Tibial artery (tissue), 4 donors: ENCODE measurements around the gene TRAF5.
"Not testable (repeated sequence)": the region's sequence is repeated elsewhere in the genome, so short reads cannot be mapped to it uniquely, and the experiment has no call there.

Source experiments
- DNase-seq, 2 donors: peaks; one replicate each; pipeline ENCODE4 v3.0.0-alpha.2; 2019
- H3K27ac ChIP-seq, 2 donors: fragments of 200-600 bp; sonication (generic) in 1 of 2; 1 replicate in 1 of 2; 2 replicates in 1 of 2; pipeline ENCODE4 v1.5.1; 2018 to 2019; ENCODE audit warnings: mild to moderate bottlenecking in 1 of 2
- H3K27me3 ChIP-seq, 2 donors: fragments of 200-600 bp; sonication (generic) in 1 of 2; one replicate each; pipeline versions ENCODE4 v1.5.1 to v1.6.0; 2016 to 2019
- H3K36me3 ChIP-seq, 3 donors: fragments of 200-600 bp; sonication (generic) in 2 of 3; one replicate each; pipeline ENCODE4 v1.5.1; 2016 to 2019; ENCODE audit warnings: mild to moderate bottlenecking in 2 of 3
- H3K4me1 ChIP-seq, 4 donors: fragments of 200-600 bp; sonication (generic) in 2 of 4; 1 replicate in 3 of 4; 2 replicates in 1 of 4; pipeline ENCODE4 v1.5.1; 2016 to 2019
- H3K4me3 ChIP-seq, 2 donors: fragments of 200-600 bp; sonication (generic) in 1 of 2; 1 replicate in 1 of 2; 2 replicates in 1 of 2; pipeline ENCODE4 v1.5.1; 2018 to 2019; ENCODE audit warnings: mild to moderate bottlenecking in 2 of 2
- H3K9me3 ChIP-seq, 3 donors: fragments of 200-600 bp; sonication (generic) in 1 of 3; one replicate each; pipeline ENCODE4 v1.5.1; 2016 to 2019
- intact Hi-C: fragments of 100-400 bp; cut with DNase I; formaldehyde crosslinking; loops from one replicate; pipeline ENCODE4 v1.15.0; 2023; ENCODE audit warnings: low total_unique reads
- TF ChIP-seq, protein P1 (sequence below), 2 experiments: fragments of 200-600 bp in 1 of 2; fragments of 450-650 bp in 1 of 2; IDR thresholded peaks; one replicate each; pipeline ENCODE4 v1.5.1; 2017 to 2019; ENCODE audit warnings: antibody characterized with exemption in 2 of 2, mild to moderate bottlenecking in 1 of 2, moderate library complexity in 1 of 2

Gene TRAF5

DNA sequence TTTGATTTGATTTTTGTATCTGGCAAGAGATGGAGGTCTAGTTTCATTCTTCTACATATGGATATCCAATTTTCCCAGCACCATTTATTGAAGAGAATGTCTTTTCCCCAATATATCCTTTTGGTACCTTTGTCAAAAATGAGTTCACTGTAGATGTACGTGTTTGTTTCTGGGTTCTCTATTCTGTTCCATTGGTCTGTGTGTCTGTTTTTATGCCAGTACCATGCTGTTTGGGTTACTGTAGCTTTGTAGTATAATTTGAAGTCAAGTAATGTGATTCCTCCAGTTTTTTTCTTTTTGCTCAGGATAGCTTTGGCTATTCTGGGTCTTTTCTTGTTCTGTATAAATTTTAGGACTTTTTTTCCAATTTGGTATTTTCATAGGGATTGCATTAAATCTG, 75.1 kb downstream of the TRAF5 start:
- H3K4me1 ChIP-seq, intact Hi-C loops, H3K27me3 ChIP-seq, H3K27ac ChIP-seq, H3K4me3 ChIP-seq, H3K36me3 ChIP-seq, H3K9me3 ChIP-seq, DNase-seq: not testable (repeated sequence)

DNA sequence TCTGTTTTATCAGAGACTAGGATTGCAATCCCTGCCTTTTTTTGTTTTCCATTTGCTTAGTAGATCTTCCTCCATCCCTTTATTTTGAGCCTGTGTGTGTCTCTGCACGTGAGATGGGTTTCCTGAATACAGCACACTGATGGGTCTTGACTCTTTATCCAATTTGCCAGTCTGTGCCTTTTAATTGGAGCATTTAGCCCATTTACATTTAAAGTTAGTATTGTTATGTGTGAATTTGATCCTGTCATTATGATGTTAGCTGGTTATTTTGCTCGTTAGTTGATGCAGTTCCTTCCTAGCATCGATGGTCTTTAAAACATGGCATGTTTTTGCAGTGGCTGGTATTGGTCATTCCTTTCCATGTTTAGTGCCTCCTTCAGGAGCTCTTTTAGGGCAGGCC, 79.5 kb downstream of the TRAF5 start:
- H3K4me3 ChIP-seq, DNase-seq, H3K9me3 ChIP-seq, intact Hi-C loops, H3K4me1 ChIP-seq, H3K27me3 ChIP-seq, H3K36me3 ChIP-seq, H3K27ac ChIP-seq: not testable (repeated sequence)

DNA sequence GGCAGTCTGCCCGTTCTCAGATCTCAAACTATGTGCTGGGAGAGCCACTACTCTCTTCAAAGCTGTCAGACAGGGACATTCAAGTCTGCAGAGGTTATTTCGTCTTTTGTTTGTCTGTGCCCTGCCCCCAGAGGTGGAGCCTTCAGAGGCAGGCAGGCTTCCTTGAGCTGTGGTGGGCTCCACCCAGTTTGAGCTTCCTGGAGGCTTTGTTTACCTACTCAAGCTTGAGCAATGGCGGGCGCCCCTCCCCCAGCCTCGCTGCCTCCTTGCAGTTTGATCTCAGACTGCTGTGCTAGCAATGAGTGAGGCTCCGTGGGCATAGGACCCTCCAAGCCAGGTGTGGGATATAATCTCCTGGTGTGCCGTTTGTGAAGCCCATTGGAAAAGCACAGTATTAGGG, 81.1 kb downstream of the TRAF5 start:
- DNase-seq, H3K36me3 ChIP-seq, H3K4me3 ChIP-seq, H3K27ac ChIP-seq, H3K4me1 ChIP-seq, intact Hi-C loops, H3K27me3 ChIP-seq, H3K9me3 ChIP-seq: not testable (repeated sequence)

DNA sequence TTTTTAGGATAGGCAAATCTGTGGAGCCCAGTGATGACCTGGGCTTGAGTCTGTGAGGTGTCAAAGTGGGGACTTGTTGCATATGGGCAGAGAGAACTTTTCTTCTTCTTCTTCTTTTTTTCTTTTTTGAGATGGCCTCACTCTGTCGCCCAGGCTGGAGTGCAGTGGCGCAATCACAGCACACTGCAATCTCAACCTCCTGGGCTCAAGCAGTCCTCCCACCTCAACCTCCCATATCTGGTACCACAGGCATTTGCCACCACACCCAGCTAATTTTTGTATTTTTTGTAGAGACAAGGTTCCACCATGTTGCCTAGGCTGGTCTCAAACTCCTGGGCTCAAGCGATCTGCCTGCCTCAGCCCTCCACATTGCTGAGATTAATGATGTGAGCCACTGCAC, 85.0 kb downstream of the TRAF5 start:
- TF ChIP-seq, protein P1, sequence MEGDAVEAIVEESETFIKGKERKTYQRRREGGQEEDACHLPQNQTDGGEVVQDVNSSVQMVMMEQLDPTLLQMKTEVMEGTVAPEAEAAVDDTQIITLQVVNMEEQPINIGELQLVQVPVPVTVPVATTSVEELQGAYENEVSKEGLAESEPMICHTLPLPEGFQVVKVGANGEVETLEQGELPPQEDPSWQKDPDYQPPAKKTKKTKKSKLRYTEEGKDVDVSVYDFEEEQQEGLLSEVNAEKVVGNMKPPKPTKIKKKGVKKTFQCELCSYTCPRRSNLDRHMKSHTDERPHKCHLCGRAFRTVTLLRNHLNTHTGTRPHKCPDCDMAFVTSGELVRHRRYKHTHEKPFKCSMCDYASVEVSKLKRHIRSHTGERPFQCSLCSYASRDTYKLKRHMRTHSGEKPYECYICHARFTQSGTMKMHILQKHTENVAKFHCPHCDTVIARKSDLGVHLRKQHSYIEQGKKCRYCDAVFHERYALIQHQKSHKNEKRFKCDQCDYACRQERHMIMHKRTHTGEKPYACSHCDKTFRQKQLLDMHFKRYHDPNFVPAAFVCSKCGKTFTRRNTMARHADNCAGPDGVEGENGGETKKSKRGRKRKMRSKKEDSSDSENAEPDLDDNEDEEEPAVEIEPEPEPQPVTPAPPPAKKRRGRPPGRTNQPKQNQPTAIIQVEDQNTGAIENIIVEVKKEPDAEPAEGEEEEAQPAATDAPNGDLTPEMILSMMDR (IDR thresholded peaks at IDR 0.05): no peak
- Histone ChIP-seq H3K4me3 (no peak overlapping the region), H3K9me3 (peaks cover 0 to 4% (median 0%) of the 10 kb centered on the region in 3 donors), H3K27me3 (peaks cover 0 to 2% of the 10 kb centered on the region in 2 donors), H3K27ac (no peak overlapping the region), H3K4me1 (no peaks in the 10 kb centered on the region), H3K36me3 (peaks cover 0 to 5% (median 0%) of the 10 kb centered on the region in 3 donors)
- DNase-seq: no peak
- intact Hi-C loops: no loop called here

DNA sequence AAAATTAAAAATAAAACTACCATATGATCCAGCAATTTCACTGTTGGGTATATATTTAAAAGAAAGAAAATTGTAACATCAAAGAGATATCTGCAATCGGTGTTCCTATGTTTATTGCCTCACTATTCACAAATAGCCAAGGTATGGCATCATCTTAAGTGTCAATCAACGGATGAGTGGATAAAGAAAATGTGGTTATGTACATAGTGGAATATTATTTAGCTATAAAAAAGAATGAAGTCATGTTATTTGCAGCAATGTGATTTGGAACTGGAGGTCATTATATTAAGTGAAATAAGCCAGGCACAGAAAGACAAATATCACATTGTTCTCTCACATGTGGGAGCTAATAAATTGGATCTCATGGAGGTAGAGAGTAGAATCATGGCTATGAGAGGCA, 89.1 kb downstream of the TRAF5 start:
- intact Hi-C loops: no loop called here

DNA sequence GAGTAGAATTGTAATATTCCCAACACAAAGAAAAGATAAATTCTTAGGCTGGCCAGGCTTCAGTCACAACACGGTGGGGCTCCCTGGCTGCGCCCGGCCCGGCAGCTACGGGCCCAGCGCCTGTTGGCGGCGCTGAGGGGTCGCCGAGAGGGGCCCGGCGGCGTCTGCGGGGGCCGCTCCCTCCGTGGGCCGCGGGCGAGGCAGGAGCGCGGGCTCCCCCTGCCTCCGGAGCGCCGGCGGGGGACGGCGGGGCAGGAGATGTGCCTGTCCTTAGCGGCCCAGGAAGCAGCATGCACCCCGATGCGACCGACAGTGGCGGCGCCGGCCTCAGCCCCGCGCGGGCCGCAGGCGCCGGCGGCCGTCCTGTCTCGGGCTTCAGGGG, 89.6 kb downstream of the TRAF5 start:
- intact Hi-C loops, H3K36me3 ChIP-seq, H3K9me3 ChIP-seq, H3K27me3 ChIP-seq, DNase-seq, H3K4me1 ChIP-seq: not testable (repeated sequence)
- Histone ChIP-seq H3K27ac (peak overlapping the region; percentile 55 to 71), H3K4me3 (peak overlapping the region; percentile 52 to 60)

More for the DNA sequence above, 89.1 kb downstream of the TRAF5 start:
- Histone ChIP-seq H3K9me3 (peaks cover 0 to 4% (median 0%) of the 10 kb centered on the region in 3 donors), H3K4me1 (no peaks in the 10 kb centered on the region), H3K27ac (no peak overlapping the region), H3K36me3 (no peaks in the 10 kb centered on the region), H3K4me3 (peak overlapping the region in 1 of 2 donors; percentile 52), H3K27me3 (peaks cover 0 to 2% of the 10 kb centered on the region in 2 donors)
- TF ChIP-seq, protein P1 (IDR thresholded peaks at IDR 0.05): no peak
- DNase-seq: no peak

DNA sequence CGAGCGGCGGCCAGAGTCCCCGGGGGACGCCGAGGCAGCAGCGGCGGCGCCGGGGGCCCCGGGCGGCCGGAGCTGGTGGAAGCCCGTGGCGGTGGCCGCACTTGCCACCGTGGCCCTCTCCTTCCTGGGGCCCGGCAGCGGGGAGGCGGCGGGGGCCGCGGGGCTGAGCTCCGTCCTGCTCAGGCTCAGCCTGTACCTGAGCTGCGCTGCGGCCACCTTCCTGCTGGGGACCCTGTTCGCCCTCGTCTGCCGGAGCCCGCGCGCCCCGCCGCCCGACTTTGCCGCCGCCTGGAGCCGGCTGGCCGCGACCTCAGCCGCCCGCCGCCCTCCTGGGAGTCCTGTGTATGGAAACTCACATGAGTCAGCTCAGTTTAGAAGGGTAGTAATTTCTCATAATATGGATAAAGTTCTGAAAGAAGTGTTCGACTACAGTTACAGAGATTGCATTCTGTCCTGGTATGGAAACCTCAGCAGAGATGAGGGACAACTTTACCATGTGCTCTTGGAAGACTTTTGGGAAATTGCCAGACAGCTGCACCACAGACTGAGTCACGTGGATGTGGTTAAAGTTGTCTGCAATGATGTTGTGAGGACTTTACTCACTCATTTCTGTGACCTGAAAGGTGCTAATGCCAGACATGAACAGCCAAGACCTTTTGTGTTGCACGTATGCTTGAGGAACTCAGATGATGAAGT, 90.1 kb downstream of the TRAF5 start:
- H3K36me3 ChIP-seq, intact Hi-C loops, DNase-seq, H3K27me3 ChIP-seq, H3K4me1 ChIP-seq, H3K9me3 ChIP-seq: not testable (repeated sequence)
- Histone ChIP-seq H3K27ac (peak overlapping the region; percentile 55 to 71), H3K4me3 (peak overlapping the region; percentile 52 to 60)

DNA sequence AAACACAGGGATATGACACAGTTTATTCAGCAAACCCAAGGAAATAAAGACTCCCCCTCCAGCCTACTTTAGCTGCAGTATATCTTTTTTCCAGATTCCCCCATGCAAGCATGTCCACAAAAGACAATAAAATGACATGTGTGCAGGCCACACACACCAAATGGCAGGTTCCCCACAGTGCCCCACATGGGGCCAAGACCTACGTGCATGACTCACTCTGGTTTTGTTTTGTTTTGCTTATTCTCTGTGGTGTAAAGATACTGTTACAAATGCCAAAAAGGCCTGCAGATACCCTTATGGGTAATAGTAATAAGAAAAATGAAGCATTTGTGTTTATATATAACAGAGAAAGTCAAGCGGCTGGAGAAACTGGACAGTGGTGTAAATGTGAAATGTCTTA, 93.8 kb downstream of the TRAF5 start:
- Histone ChIP-seq H3K27me3 (no peaks in the 10 kb centered on the region), H3K9me3 (no peaks in the 10 kb centered on the region), H3K4me3 (no peak overlapping the region), H3K4me1 (no peaks in the 10 kb centered on the region), H3K27ac (no peak overlapping the region), H3K36me3 (no peaks in the 10 kb centered on the region)
- DNase-seq: no peak
- intact Hi-C loops: no loop called here
- TF ChIP-seq, protein P1 (IDR thresholded peaks at IDR 0.05): no peak
